Measurements from ENCODE around the gene STK33. TPM values are rescaled to one million over a fixed set of nuclear protein-coding genes. Genes with fewer than 3 reads are reported as not detected.
"Not testable (repeated sequence)": the region's sequence is repeated elsewhere in the genome, so short reads cannot be mapped to it uniquely, and the experiment has no call there.

The STK33 gene
- total RNA-seq, 1 donor from 2014 or later = 0.53 TPM

DNA sequence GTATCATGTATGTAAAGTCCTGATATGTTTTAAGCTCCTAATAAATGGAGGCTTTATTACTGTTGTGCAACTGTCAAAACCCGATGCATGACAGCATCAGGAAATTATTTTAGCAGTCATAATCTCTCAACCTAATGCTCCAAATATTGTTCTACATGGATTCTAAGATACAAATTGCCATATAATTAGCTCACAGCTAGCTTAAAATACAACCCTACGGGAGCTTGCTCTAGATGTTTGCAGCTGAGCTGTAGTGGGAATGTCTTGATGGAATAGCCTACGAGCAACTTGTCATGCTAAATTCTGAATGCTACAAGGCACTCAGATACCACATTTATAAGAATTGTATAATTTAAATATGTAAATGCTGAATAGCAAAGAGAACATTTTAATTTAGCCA, 109.8 kb downstream of the STK33 start:
- FAIRE-seq (no peak), DNase-seq (ENCODE audit: low read depth) (no peak)
- H3K4me3 ChIP-seq (ENCODE audit: low read depth, low read length) = no peak overlapping the region
- H3K36me3 ChIP-seq (ENCODE audit: control insufficient read depth, insufficient read depth, low read length) = no peaks in the 10 kb centered on the region
- TF ChIP-seq, protein P1, sequence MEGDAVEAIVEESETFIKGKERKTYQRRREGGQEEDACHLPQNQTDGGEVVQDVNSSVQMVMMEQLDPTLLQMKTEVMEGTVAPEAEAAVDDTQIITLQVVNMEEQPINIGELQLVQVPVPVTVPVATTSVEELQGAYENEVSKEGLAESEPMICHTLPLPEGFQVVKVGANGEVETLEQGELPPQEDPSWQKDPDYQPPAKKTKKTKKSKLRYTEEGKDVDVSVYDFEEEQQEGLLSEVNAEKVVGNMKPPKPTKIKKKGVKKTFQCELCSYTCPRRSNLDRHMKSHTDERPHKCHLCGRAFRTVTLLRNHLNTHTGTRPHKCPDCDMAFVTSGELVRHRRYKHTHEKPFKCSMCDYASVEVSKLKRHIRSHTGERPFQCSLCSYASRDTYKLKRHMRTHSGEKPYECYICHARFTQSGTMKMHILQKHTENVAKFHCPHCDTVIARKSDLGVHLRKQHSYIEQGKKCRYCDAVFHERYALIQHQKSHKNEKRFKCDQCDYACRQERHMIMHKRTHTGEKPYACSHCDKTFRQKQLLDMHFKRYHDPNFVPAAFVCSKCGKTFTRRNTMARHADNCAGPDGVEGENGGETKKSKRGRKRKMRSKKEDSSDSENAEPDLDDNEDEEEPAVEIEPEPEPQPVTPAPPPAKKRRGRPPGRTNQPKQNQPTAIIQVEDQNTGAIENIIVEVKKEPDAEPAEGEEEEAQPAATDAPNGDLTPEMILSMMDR (IDR thresholded peaks at IDR 0.05; ENCODE audit: insufficient read depth, low read length, severe bottlenecking) = no peak
- H3K27me3 ChIP-seq (ENCODE audit: control insufficient read depth, insufficient read depth, low read length) = no peaks in the 10 kb centered on the region

DNA sequence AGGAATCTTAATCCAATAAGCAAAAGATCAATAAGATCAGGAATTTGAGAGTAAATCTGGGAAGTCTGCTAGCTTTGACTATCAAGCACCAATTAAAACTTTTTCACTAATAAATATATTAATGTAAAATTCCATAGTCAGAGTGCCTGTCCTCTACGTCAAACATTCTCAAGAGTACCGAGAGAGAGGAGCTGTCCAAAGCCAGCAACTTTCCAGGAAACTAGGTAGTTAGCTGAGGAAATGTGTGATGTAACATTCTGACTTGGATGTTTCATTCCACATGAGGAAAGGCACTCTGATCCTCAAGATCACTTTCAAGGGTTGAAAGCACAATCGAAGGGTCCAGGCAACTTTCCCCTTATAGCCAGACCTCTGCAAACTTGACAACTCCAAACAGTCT, 113.2 kb downstream of the STK33 start:
- no peaks in the 10 kb centered on the region for H3K27me3 ChIP-seq (ENCODE audit: control insufficient read depth, insufficient read depth, low read length)
- FAIRE-seq (no peak), DNase-seq (ENCODE audit: low read depth) (no peak)
- TF ChIP-seq, protein P1 (IDR thresholded peaks at IDR 0.05; ENCODE audit: insufficient read depth, low read length, severe bottlenecking) = no peak
- H3K36me3 ChIP-seq (ENCODE audit: control insufficient read depth, insufficient read depth, low read length) = no peaks in the 10 kb centered on the region
- no peak overlapping the region for H3K4me3 ChIP-seq (ENCODE audit: low read depth, low read length)

DNA sequence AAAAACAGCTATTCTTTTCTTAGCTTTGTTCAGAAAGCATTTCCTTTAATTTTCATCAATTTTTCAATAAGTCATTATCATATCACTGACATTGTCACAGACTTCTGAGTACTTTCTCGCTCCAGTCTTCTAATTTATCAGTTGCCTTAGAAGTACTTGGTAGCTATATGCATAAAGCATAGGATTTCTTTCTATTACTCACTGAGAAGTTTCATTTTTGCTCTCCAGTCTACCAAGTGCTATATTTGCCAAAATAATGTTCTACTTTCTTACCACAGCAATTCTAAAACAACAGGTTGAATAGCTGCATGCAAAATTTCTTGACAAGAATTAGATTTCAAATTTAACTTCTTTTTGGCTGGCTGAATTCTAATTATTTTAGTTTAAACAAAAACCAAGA, 116.3 kb downstream of the STK33 start:
- no peak for FAIRE-seq
- TF ChIP-seq, protein P1 (IDR thresholded peaks at IDR 0.05; ENCODE audit: insufficient read depth, low read length, severe bottlenecking) = no peak
- H3K36me3 ChIP-seq (ENCODE audit: control insufficient read depth, insufficient read depth, low read length) = no peaks in the 10 kb centered on the region

DNA sequence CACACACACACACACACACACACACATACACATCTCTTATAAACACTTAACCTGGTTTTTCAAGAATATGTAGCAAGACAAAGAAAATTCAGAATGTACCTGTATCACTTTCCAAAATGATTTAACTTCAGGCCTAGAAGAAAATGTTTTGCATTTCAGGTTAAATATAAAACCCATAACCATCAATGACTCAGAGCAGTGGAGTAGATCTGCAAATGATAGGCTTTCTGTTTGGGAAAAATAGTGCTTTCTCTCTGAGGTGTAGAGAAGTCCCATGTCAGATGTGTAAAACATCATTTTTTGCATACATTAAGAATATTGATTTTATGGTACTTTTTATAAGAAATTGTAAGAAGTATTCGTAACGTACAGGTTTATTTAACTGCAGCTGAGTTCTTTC, 116.9 kb downstream of the STK33 start:
- no peak for DNase-seq (ENCODE audit: low read depth)
- no peaks in the 10 kb centered on the region for H3K36me3 ChIP-seq (ENCODE audit: control insufficient read depth, insufficient read depth, low read length)
- no peaks in the 10 kb centered on the region for H3K27me3 ChIP-seq (ENCODE audit: control insufficient read depth, insufficient read depth, low read length)
- no peak for FAIRE-seq
- H3K4me3 ChIP-seq (ENCODE audit: low read depth, low read length) = no peak overlapping the region
- TF ChIP-seq, protein P1 (IDR thresholded peaks at IDR 0.05; ENCODE audit: insufficient read depth, low read length, severe bottlenecking) = no peak

More for the DNA sequence above, 116.3 kb downstream of the STK33 start:
- Histone ChIP-seq H3K4me3 (ENCODE audit: low read depth, low read length) (no peak overlapping the region), H3K27me3 (ENCODE audit: control insufficient read depth, insufficient read depth, low read length) (no peaks in the 10 kb centered on the region)
- DNase-seq (ENCODE audit: low read depth) = no peak

DNA sequence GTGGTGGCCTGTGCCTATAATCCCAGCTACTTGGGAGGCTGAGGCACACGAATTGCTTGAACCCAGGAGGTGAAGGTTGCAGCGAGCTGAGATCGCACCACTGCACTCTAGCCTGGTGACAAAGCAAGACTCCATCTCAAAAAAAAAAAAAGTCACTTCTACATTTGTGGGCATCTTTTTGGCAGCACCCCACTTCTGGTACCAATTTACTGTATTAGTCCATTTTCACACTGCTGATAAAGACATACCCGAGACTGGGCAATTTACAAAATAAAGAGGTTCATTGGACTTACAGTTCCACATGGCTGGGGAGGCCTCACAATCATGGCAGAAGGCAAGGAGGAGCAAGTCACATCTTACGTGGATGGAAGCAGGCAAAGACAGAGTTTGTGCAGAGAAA, 126.2 kb downstream of the STK33 start:
- not testable (repeated sequence) for DNase-seq (ENCODE audit: low read depth); H3K27me3 ChIP-seq (ENCODE audit: control insufficient read depth, insufficient read depth, low read length); H3K4me3 ChIP-seq (ENCODE audit: low read depth, low read length); H3K36me3 ChIP-seq (ENCODE audit: control insufficient read depth, insufficient read depth, low read length); FAIRE-seq

DNA sequence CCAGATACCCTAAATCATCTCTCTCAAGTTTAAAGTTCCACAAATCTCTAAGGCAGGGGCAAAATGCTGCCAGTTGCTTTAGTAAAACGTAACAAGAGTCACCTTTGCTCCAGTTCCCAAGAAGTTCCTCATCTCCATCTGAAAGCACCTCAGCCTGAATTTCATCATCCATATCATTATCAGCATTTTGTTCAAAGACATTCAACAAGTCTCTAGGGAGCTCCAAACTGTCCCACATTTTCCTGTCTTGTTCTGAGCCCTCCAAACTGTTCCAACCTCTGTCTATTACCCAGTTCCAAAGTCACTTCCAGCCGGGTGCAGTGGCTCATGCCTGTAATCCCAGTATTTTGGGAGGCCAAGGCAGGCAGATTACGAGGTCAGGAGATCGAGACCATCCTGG, 126.7 kb downstream of the STK33 start:
- H3K36me3 ChIP-seq (ENCODE audit: control insufficient read depth, insufficient read depth, low read length); H3K4me3 ChIP-seq (ENCODE audit: low read depth, low read length); DNase-seq (ENCODE audit: low read depth); FAIRE-seq; H3K27me3 ChIP-seq (ENCODE audit: control insufficient read depth, insufficient read depth, low read length): not testable (repeated sequence)

DNA sequence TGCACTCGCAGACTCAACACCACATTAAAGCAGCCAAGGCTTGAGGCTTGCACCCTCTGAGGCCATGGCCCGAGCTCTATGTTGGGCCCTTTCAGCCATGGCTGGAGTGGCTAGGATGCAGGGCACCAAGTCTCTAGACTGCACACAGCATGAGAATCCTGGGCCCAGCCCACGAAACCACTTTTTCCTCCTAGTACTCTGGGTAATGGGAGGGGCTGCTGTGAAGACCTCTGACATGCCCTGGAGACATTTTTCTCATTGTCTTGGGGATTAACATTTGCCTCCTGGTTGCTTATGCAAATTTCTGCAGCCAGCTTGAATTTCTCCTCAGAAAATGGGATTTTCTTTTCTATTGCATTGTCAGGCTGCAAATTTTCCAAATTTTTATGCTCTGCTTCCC, 127.1 kb downstream of the STK33 start:
- not testable (repeated sequence) for FAIRE-seq; H3K36me3 ChIP-seq (ENCODE audit: control insufficient read depth, insufficient read depth, low read length); H3K27me3 ChIP-seq (ENCODE audit: control insufficient read depth, insufficient read depth, low read length); DNase-seq (ENCODE audit: low read depth); H3K4me3 ChIP-seq (ENCODE audit: low read depth, low read length)
